ENCODE data around the gene RBM7.
A peak's percentile ranks its signal among the peaks of the same experiment; 100 is the strongest.

The RBM7 gene

GRCh38 chr11:114400216-114400914, at the start of gene RBM7, which contains the start of gene C11orf71:
Gene RBM7, plus strand, starts transcription at chr11:114400666. Its CDS starts 6 bp downstream, at chr11:114400672.
Gene C11orf71, minus strand, starts transcription at chr11:114400511. Its CDS starts 180 bp downstream, at chr11:114400331.
- Mint-ChIP-seq H3K4me1 (peaks cover 32% of the 10 kb centered on the region), H3K36me3 (peaks cover 12% of the 10 kb centered on the region)

GRCh38 chr11:114353443-114353842, 47.0 kb upstream of the RBM7 start:
- H3K4me3 Mint-ChIP-seq, result no peak overlapping the region
- no peak overlapping the region for H3K27ac Mint-ChIP-seq
- no peaks in the 10 kb centered on the region for H3K36me3 Mint-ChIP-seq
- H3K27me3 Mint-ChIP-seq, result peaks cover 3% of the 10 kb centered on the region
- DNase-seq (ENCODE audit: low spot score in 2 of 2), result no peak
- H3K9me3 Mint-ChIP-seq, result no peaks in the 10 kb centered on the region
- ATAC-seq (ENCODE audit: low read depth), result no peak
- H3K4me1 Mint-ChIP-seq, result no peaks in the 10 kb centered on the region

More at GRCh38 chr11:114400216-114400914, at the start of gene RBM7, which contains the start of gene C11orf71:
- peak; percentile 89 to 95 for DNase-seq (ENCODE audit: low spot score in 2 of 2)
- Mint-ChIP-seq H3K27me3 (no peaks in the 10 kb centered on the region), H3K27ac (peak within 1 kb of the TSS; percentile 98), H3K4me3 (peak within 1 kb of the TSS; percentile 92), H3K9me3 (no peaks in the 10 kb centered on the region)
- ATAC-seq (ENCODE audit: low read depth), result peak; percentile 91

GRCh38 chr11:114354076-114354475, 46.4 kb upstream of the RBM7 start:
- no peaks in the 10 kb centered on the region for H3K4me1 Mint-ChIP-seq
- ATAC-seq (ENCODE audit: low read depth), result no peak
- H3K4me3 Mint-ChIP-seq, result no peak overlapping the region
- no peaks in the 10 kb centered on the region for H3K36me3 Mint-ChIP-seq
- H3K27ac Mint-ChIP-seq, result no peak overlapping the region
- H3K27me3 Mint-ChIP-seq, result peaks cover 6% of the 10 kb centered on the region
- no peaks in the 10 kb centered on the region for H3K9me3 Mint-ChIP-seq
- DNase-seq (ENCODE audit: low spot score in 2 of 2), result no peak

- H3K4me1 Mint-ChIP-seq, result no peaks in the 10 kb centered on the region
- peaks cover 9% of the 10 kb centered on the region for H3K27me3 Mint-ChIP-seq
- ATAC-seq (ENCODE audit: low read depth) (no peak), DNase-seq (ENCODE audit: low spot score in 2 of 2) (no peak)
- H3K36me3 Mint-ChIP-seq, result no peaks in the 10 kb centered on the region
- no peaks in the 10 kb centered on the region for H3K9me3 Mint-ChIP-seq
- H3K4me3 Mint-ChIP-seq, result no peak overlapping the region
- no peak overlapping the region for H3K27ac Mint-ChIP-seq
Observed at GRCh38 chr11:114358716-114359115, 41.8 kb upstream of the RBM7 start.

- no peaks in the 10 kb centered on the region for H3K9me3 Mint-ChIP-seq
- H3K4me3 Mint-ChIP-seq, result no peak overlapping the region
- peaks cover 13% of the 10 kb centered on the region for H3K27me3 Mint-ChIP-seq
- no peaks in the 10 kb centered on the region for H3K4me1 Mint-ChIP-seq
- ATAC-seq (ENCODE audit: low read depth) (no peak), DNase-seq (ENCODE audit: low spot score in 2 of 2) (no peak)
- no peak overlapping the region for H3K27ac Mint-ChIP-seq
- H3K36me3 Mint-ChIP-seq, result no peaks in the 10 kb centered on the region
Observed at GRCh38 chr11:114359342-114359741, 41.1 kb upstream of the RBM7 start.

- no peak overlapping the region for H3K4me3 Mint-ChIP-seq
Observed at GRCh38 chr11:114362326-114362725, 38.1 kb upstream of the RBM7 start.

GRCh38 chr11:114362958-114363357, 37.5 kb upstream of the RBM7 start:
- H3K4me3 Mint-ChIP-seq, result no peak overlapping the region
- no peaks in the 10 kb centered on the region for H3K36me3 Mint-ChIP-seq
- DNase-seq (ENCODE audit: low spot score in 2 of 2), result no peak
- H3K4me1 Mint-ChIP-seq, result no peaks in the 10 kb centered on the region
- no peaks in the 10 kb centered on the region for H3K9me3 Mint-ChIP-seq
- H3K27ac Mint-ChIP-seq, result no peak overlapping the region
- no peak for ATAC-seq (ENCODE audit: low read depth)
- peaks cover 21% of the 10 kb centered on the region for H3K27me3 Mint-ChIP-seq

More at GRCh38 chr11:114362326-114362725, 38.1 kb upstream of the RBM7 start:
- no peaks in the 10 kb centered on the region for H3K4me1 Mint-ChIP-seq
- no peak for ATAC-seq (ENCODE audit: low read depth)
- no peaks in the 10 kb centered on the region for H3K9me3 Mint-ChIP-seq
- no peak for DNase-seq (ENCODE audit: low spot score in 2 of 2)
- no peak overlapping the region for H3K27ac Mint-ChIP-seq
- H3K36me3 Mint-ChIP-seq, result no peaks in the 10 kb centered on the region
- H3K27me3 Mint-ChIP-seq, result peaks cover 21% of the 10 kb centered on the region

GRCh38 chr11:114366331-114367243, 33.9 kb upstream of the RBM7 start:
- DNase-seq (ENCODE audit: low spot score in 2 of 2) (no peak), ATAC-seq (ENCODE audit: low read depth) (no peak)

GRCh38 chr11:114367244-114367957, 33.1 kb upstream of the RBM7 start:
- no peak overlapping the region for H3K4me3 Mint-ChIP-seq
- H3K27me3 Mint-ChIP-seq, result peaks cover 31% of the 10 kb centered on the region
- no peaks in the 10 kb centered on the region for H3K4me1 Mint-ChIP-seq
- H3K36me3 Mint-ChIP-seq, result no peaks in the 10 kb centered on the region
- no peak for ATAC-seq (ENCODE audit: low read depth)
- no peak overlapping the region for H3K27ac Mint-ChIP-seq
- no peaks in the 10 kb centered on the region for H3K9me3 Mint-ChIP-seq
- no peak for DNase-seq (ENCODE audit: low spot score in 2 of 2)

More at GRCh38 chr11:114366331-114367243, 33.9 kb upstream of the RBM7 start:
- no peaks in the 10 kb centered on the region for H3K36me3 Mint-ChIP-seq
- H3K4me3 Mint-ChIP-seq, result no peak overlapping the region
- no peaks in the 10 kb centered on the region for H3K9me3 Mint-ChIP-seq
- no peak overlapping the region for H3K27ac Mint-ChIP-seq
- H3K4me1 Mint-ChIP-seq, result no peaks in the 10 kb centered on the region
- H3K27me3 Mint-ChIP-seq, result peaks cover 26% of the 10 kb centered on the region

- H3K9me3 Mint-ChIP-seq, result no peaks in the 10 kb centered on the region
- H3K27ac Mint-ChIP-seq, result no peak overlapping the region
- H3K4me1 Mint-ChIP-seq, result no peaks in the 10 kb centered on the region
- peaks cover 27% of the 10 kb centered on the region for H3K27me3 Mint-ChIP-seq
- ATAC-seq (ENCODE audit: low read depth) (no peak), DNase-seq (ENCODE audit: low spot score in 2 of 2) (no peak)
- no peak overlapping the region for H3K4me3 Mint-ChIP-seq
- H3K36me3 Mint-ChIP-seq, result no peaks in the 10 kb centered on the region
Observed at GRCh38 chr11:114368918-114369680, 31.4 kb upstream of the RBM7 start.

GRCh38 chr11:114375052-114375451, 25.4 kb upstream of the RBM7 start:
- DNase-seq (ENCODE audit: low spot score in 2 of 2) (no peak), ATAC-seq (ENCODE audit: low read depth) (no peak)
- no peaks in the 10 kb centered on the region for H3K9me3 Mint-ChIP-seq
- H3K4me1 Mint-ChIP-seq, result no peaks in the 10 kb centered on the region
- H3K27ac Mint-ChIP-seq, result no peak overlapping the region
- no peak overlapping the region for H3K4me3 Mint-ChIP-seq
- H3K36me3 Mint-ChIP-seq, result no peaks in the 10 kb centered on the region
- peaks cover 18% of the 10 kb centered on the region for H3K27me3 Mint-ChIP-seq

- Mint-ChIP-seq H3K27ac (no peak overlapping the region), H3K4me3 (no peak overlapping the region), H3K9me3 (peaks cover under 1% of the 10 kb centered on the region), H3K4me1 (no peaks in the 10 kb centered on the region), H3K27me3 (peaks cover 6% of the 10 kb centered on the region), H3K36me3 (no peaks in the 10 kb centered on the region)
- DNase-seq (ENCODE audit: low spot score in 2 of 2) (no peak), ATAC-seq (ENCODE audit: low read depth) (no peak)
Observed at GRCh38 chr11:114377612-114378267, 22.7 kb upstream of the RBM7 start.

All from memory B cell (primary cell).